T47D (cell line): Measurements from ENCODE around the gene OR4C11.

Experiments used
- DNase-seq, 2 experiments: peaks; one replicate each; pipeline versions ENCODE4 v3.0.0 to v3.0.0-alpha.2; 2011 to 2012; ENCODE audit warnings: low read depth in 1 of 2, low spot score in 1 of 2
- JUND ChIP-seq: IDR thresholded peaks from 2 replicates; pipeline ENCODE4 v1.6.1; 2012; ENCODE audit warnings: low read depth
- in situ Hi-C: cut with HindIII; loops from 2 replicates; pipeline ENCODE4 v1.10.0; 2016; ENCODE audit warnings: low sequenced_read_pairs, low pct_unique_long_range_greater_than_20kb

The OR4C11 gene, protein sequence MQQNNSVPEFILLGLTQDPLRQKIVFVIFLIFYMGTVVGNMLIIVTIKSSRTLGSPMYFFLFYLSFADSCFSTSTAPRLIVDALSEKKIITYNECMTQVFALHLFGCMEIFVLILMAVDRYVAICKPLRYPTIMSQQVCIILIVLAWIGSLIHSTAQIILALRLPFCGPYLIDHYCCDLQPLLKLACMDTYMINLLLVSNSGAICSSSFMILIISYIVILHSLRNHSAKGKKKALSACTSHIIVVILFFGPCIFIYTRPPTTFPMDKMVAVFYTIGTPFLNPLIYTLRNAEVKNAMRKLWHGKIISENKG

DNA sequence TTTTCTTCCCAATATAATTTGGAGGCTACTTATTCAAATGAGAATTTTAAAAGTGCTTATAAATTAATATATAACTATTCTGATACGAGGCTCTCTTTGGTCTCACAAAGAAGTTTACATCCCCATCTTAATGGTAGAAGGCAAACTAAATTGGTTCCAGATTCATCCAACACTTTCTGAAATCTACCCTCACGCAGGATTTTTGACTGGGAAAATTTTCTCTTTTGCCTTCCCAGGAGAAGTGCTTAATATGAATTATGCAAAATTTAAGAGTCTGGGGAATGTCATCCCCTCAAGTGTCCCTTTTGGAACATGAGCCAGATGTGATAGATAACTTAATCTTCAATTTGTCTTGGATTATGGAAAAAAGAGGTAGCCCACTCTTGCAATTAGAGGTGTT lies at the start of gene OR4C11:
OR4C11 (minus strand) TSS at position 101 of the 400 bp plus-strand sequence. CDS start 3,272 bp downstream, outside the sequence.
- DNase-seq = no peak
- no peak for TF ChIP-seq JUND
- in situ Hi-C loops = no loop called here

- in situ Hi-C loops = no loop called here
- TF ChIP-seq JUND = no peak
- no peak for DNase-seq
Measured at GRCh38 chr11:55655096-55655495, 47.7 kb upstream of the OR4C11 start.

DNA sequence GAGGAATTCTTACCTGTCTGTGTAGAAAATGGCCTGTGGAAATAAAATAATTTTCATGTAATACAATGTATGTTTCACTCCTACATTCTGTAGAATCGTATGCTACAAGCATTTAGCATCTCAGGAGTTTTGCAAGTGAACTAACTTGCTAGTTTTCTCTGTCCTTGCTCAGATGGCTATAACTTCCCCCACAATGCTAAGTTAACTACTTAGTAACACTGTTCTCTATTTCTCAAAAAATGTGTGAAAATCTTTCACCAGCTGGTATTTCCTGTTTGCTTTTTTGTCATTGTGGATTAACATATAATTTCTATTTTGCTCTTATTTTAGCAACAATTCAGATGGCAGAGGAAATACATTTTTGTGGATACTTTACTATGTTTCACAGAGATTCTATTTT lies 45.1 kb upstream of the OR4C11 start:
- in situ Hi-C loops = no loop called here
- TF ChIP-seq JUND = no peak
- no peak for DNase-seq

GRCh38 chr11:55648027-55648426 lies 40.6 kb upstream of the OR4C11 start, which contains the start of gene OR4S2:
Gene OR4S2, plus strand, starts transcription at chr11:55648327. Its CDS starts 2,577 bp downstream, at chr11:55650904.
- no peak for TF ChIP-seq JUND
- in situ Hi-C loops = no loop called here
- no peak for DNase-seq

- no peak for TF ChIP-seq JUND
- no peak for DNase-seq
- in situ Hi-C loops = no loop called here
Measured at GRCh38 chr11:55634813-55635212, 27.4 kb upstream of the OR4C11 start, which contains the start of gene OR4P4. Gene OR4P4, plus strand, starts transcription at chr11:55635113.

GRCh38 chr11:55624531-55624930 lies 17.1 kb upstream of the OR4C11 start:
- in situ Hi-C loops = no loop called here
- no peak for DNase-seq
- no peak for TF ChIP-seq JUND

- in situ Hi-C loops = no loop called here
- DNase-seq = no peak
Measured at GRCh38 chr11:55572548-55572947, 34.9 kb downstream of the OR4C11 start.

DNA sequence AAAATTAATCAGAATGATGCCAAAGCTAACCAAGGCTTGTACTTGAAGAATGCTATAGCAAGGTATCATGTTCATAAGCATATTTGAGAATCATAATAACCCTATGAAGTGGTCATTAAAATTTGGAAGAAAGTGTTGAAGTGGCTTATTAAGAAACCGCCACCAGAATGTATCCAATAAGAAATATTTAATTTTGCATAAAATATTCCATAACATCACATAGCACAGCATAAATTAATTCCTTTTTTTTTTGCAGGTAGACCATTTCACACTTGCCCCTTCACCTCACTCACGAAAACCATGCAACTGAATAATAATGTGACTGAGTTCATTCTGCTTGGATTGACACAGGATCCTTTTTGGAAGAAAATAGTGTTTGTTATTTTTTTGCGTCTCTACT lies 35.6 kb downstream of the OR4C11 start, which contains the start of gene OR4C16:
OR4C16 (plus strand) TSS at position 301 of the 400 bp plus-strand sequence; CDS start at position 301, 0 bp downstream.
- in situ Hi-C loops = no loop called here
- no peak for DNase-seq
- no peak for TF ChIP-seq JUND

More at GRCh38 chr11:55572548-55572947, 34.9 kb downstream of the OR4C11 start:
- TF ChIP-seq JUND = no peak

- TF ChIP-seq JUND = no peak
- in situ Hi-C loops = no loop called here
- DNase-seq = no peak
Measured at GRCh38 chr11:55554169-55554568, 53.3 kb downstream of the OR4C11 start, which contains the start of gene OR4C15. Gene OR4C15, plus strand, starts transcription at chr11:55554469. Its CDS starts 0 bp downstream, at chr11:55554469.
